H9 (cell line): ENCODE data around the gene CNOT4. TPM values are rescaled to one million over a fixed set of nuclear protein-coding genes. Genes with fewer than 3 reads are reported as not detected.

ENCODE experiments used
- DNase-seq: peaks from one replicate; pipeline ENCODE4 v3.0.0-alpha.2; 2017
- H2AFZ ChIP-seq: one replicate; pipeline ENCODE4 v1.6.1; 2013; ENCODE audit warnings: mild to moderate bottlenecking, low read length, control low read depth, moderate library complexity
- H2AK5ac ChIP-seq: 2 replicates; pipeline ENCODE4 v1.6.1; 2013; ENCODE audit warnings: low read length, control low read depth, mixed read lengths; ENCODE audit not compliant: insufficient read length
- H2BK120ac ChIP-seq: one replicate; pipeline ENCODE4 v1.6.1; 2013; ENCODE audit warnings: low read depth, mild to moderate bottlenecking, low read length, control low read depth, inconsistent platforms; ENCODE audit not compliant: poor library complexity, severe bottlenecking
- H2BK12ac ChIP-seq: 2 replicates; pipeline ENCODE4 v1.6.1; 2013; ENCODE audit warnings: low read length, control low read depth, mixed read lengths, low read depth; ENCODE audit not compliant: insufficient read length
- H2BK15ac ChIP-seq: 2 replicates; pipeline ENCODE4 v1.6.1; 2013; ENCODE audit warnings: low read depth, low read length, control low read depth
- H2BK20ac ChIP-seq: one replicate; pipeline ENCODE4 v1.6.1; 2013; ENCODE audit warnings: low read depth, mild to moderate bottlenecking, low read length, control low read depth, inconsistent platforms; ENCODE audit not compliant: poor library complexity, severe bottlenecking
- H2BK5ac ChIP-seq: 2 replicates; pipeline ENCODE4 v1.6.1; 2013; ENCODE audit warnings: low read length, control low read depth, mixed read lengths; ENCODE audit not compliant: insufficient read length
- H3K14ac ChIP-seq: 2 replicates; pipeline ENCODE4 v1.6.1; 2013; ENCODE audit warnings: low read length, control low read depth; ENCODE audit not compliant: insufficient read depth
- H3K18ac ChIP-seq: 2 replicates; pipeline ENCODE4 v1.6.1; 2013; ENCODE audit warnings: low read depth, mild to moderate bottlenecking, mixed read lengths, low read length, control low read depth; ENCODE audit not compliant: insufficient read length
- H3K23ac ChIP-seq: 2 replicates; pipeline ENCODE4 v1.6.1; 2013; ENCODE audit warnings: low read length, control low read depth, mixed read lengths, low read depth; ENCODE audit not compliant: insufficient read length
- H3K23me2 ChIP-seq: 2 replicates; pipeline ENCODE4 v1.6.1; 2013; ENCODE audit warnings: low read depth, mild to moderate bottlenecking, mixed read lengths, low read length, control low read depth; ENCODE audit not compliant: insufficient read length, poor library complexity, severe bottlenecking
- H3K27ac ChIP-seq: 2 replicates; pipeline ENCODE4 v1.5.1; 2013; ENCODE audit warnings: low read length, control low read depth, mixed read lengths, low read depth; ENCODE audit not compliant: insufficient read length
- H3K27me3 ChIP-seq: 2 replicates; pipeline ENCODE4 v1.6.1; 2013; ENCODE audit warnings: low read length, control low read depth, inconsistent platforms; ENCODE audit not compliant: insufficient read depth
- H3K4ac ChIP-seq: 2 replicates; pipeline ENCODE4 v1.6.1; 2013; ENCODE audit warnings: low read depth, mild to moderate bottlenecking, control low read depth, inconsistent platforms, low read length, moderate library complexity
- H3K4me1 ChIP-seq: 2 replicates; pipeline ENCODE4 v1.6.1; 2013; ENCODE audit warnings: low read length, control low read depth, inconsistent platforms; ENCODE audit not compliant: insufficient read depth
- H3K4me2 ChIP-seq: 2 replicates; pipeline ENCODE4 v1.6.1; 2013; ENCODE audit warnings: low read length, control low read depth, mixed read lengths; ENCODE audit not compliant: insufficient read length, insufficient read depth
- H3K56ac ChIP-seq: 2 replicates; pipeline ENCODE4 v1.6.1; 2013; ENCODE audit warnings: low read depth, mild to moderate bottlenecking, mixed read lengths, low read length, control low read depth; ENCODE audit not compliant: insufficient read length
- H3K79me1 ChIP-seq: 2 replicates; pipeline ENCODE4 v1.6.1; 2013; ENCODE audit warnings: low read depth, mild to moderate bottlenecking, moderate library complexity, low read length, control low read depth, inconsistent platforms; ENCODE audit not compliant: insufficient read depth, poor library complexity, severe bottlenecking
- H3K79me2 ChIP-seq: 2 replicates; pipeline ENCODE4 v1.6.1; 2013; ENCODE audit warnings: low read length, control low read depth, inconsistent platforms; ENCODE audit not compliant: insufficient read depth
- H3K9ac ChIP-seq: 2 replicates; pipeline ENCODE4 v1.6.1; 2013; ENCODE audit warnings: low read length, control low read depth, mixed read lengths; ENCODE audit not compliant: insufficient read length; ENCODE audit errors: extremely low read depth
- H3K9me3 ChIP-seq: one replicate; pipeline ENCODE4 v1.6.1; 2013; ENCODE audit warnings: low read depth, low read length, inconsistent platforms; ENCODE audit not compliant: control insufficient read depth
- H3T11ph ChIP-seq: one replicate; pipeline ENCODE4 v1.6.1; 2013; ENCODE audit warnings: mild to moderate bottlenecking, low read length, control low read depth, inconsistent platforms
- H4K20me1 ChIP-seq: one replicate; pipeline ENCODE4 v1.6.1; 2013; ENCODE audit not compliant: control insufficient read depth, insufficient read length, insufficient read depth
- H4K5ac ChIP-seq: 2 replicates; pipeline ENCODE4 v1.6.1; 2013; ENCODE audit warnings: low read depth, mild to moderate bottlenecking, mixed read lengths, low read length, control low read depth; ENCODE audit not compliant: insufficient read length
- H4K8ac ChIP-seq: replicated peaks from 2 replicates; pipeline ENCODE4 v1.6.1; 2013; ENCODE audit warnings: low read length, control low read depth, mixed read lengths, low read depth; ENCODE audit not compliant: insufficient read length
- H4K91ac ChIP-seq: 2 replicates; pipeline ENCODE4 v1.6.1; 2013; ENCODE audit warnings: low read depth, mild to moderate bottlenecking, moderate library complexity, mixed read lengths, low read length, control low read depth; ENCODE audit not compliant: insufficient read length
- H3K27ac Mint-ChIP-seq, 3 experiments: 2 replicates in 2 of 3; 3 replicates in 1 of 3; pipeline ENCODE4 v1.8.0; 2020 to 2021; ENCODE audit warnings: mixed read lengths in 3 of 3, mild to moderate bottlenecking in 1 of 3, moderate library complexity in 1 of 3
- H3K27me3 Mint-ChIP-seq: 2 replicates; pipeline ENCODE4 v1.8.0; 2021; ENCODE audit warnings: low read depth, mild to moderate bottlenecking, moderate library complexity, mixed read lengths
- H3K36me3 Mint-ChIP-seq, 3 experiments: 2 replicates in 2 of 3; 3 replicates in 1 of 3; pipeline ENCODE4 v1.8.0; 2020 to 2021; ENCODE audit warnings: low read depth in 3 of 3, mixed read lengths in 3 of 3; ENCODE audit not compliant: insufficient read depth in 1 of 3
- H3K4me1 Mint-ChIP-seq, 2 experiments: 2 replicates each; pipeline ENCODE4 v1.8.0; 2020; ENCODE audit warnings: mixed read lengths in 2 of 2
- H3K4me3 Mint-ChIP-seq, 2 experiments: 2 replicates in 1 of 2; 3 replicates in 1 of 2; pipeline ENCODE4 v1.8.0; 2020 to 2021; ENCODE audit warnings: mild to moderate bottlenecking in 2 of 2, mixed read lengths in 2 of 2, moderate library complexity in 1 of 2
- H3K9me3 Mint-ChIP-seq, 2 experiments: 2 replicates in 1 of 2; 3 replicates in 1 of 2; pipeline ENCODE4 v1.8.0; 2020; ENCODE audit warnings: mild to moderate bottlenecking in 2 of 2, mixed read lengths in 2 of 2, moderate library complexity in 1 of 2
- WGBS: extraction: QIAGEN DNeasy Blood & Tissue Kit; methylation state at CpG from one replicate; pipeline ENCODE4 v1.1.7; 2013; ENCODE audit warnings: missing lambda C conversion rate, low lambda C conversion rate, mixed read lengths; ENCODE audit not compliant: insufficient read length; ENCODE audit errors: extremely low coverage; 5-methylcytosine and 5-hydroxymethylcytosine counted together
- total RNA-seq: library from RNA; stranded (reverse); gene quantifications from 2 replicates; pipeline ENCODE4 v1.2.1, GENCODE V29; 2021
- TF ChIP-seq, protein P1 (sequence below): fragments of 200-600 bp; sonication (generic); conservative IDR thresholded peaks from 3 replicates; pipeline ENCODE4 v1.8.0; 2021; ENCODE audit warnings: antibody characterized with exemption, mild to moderate bottlenecking

Gene CNOT4
- total RNA-seq, 1 experiment from 2014 or later, result 27.4 TPM

GRCh38 chr7:135341049-135341448, 168.9 kb downstream of the CNOT4 start:
- Mint-ChIP-seq H3K27me3 (peaks cover 8% of the 10 kb centered on the region; the same call in 1 of the 2 replicates), H3K27ac (no peak overlapping the region), H3K36me3 (no peaks in the 10 kb centered on the region), H3K4me3 (no peak overlapping the region), H3K4me1 (peaks cover 0 to 2% of the 10 kb centered on the region in 2 experiments; a peak in 1 of 4 replicates), H3K9me3 (no peaks in the 10 kb centered on the region)
- Histone ChIP-seq H3K79me2 (no peaks in the 10 kb centered on the region), H3K56ac (no peak overlapping the region), H4K5ac (no peak overlapping the region), H2BK5ac (no peak overlapping the region), H3K79me1 (no peaks in the 10 kb centered on the region), H2BK120ac (no peak overlapping the region), H3K23me2 (no peaks in the 10 kb centered on the region), H2BK15ac (no peak overlapping the region), H2BK12ac (no peak overlapping the region), H2AK5ac (no peak overlapping the region), H4K91ac (no peak overlapping the region), H4K20me1 (no peaks in the 10 kb centered on the region), H2AFZ (no peak overlapping the region), H2BK20ac (no peak overlapping the region), H3K4ac (no peak overlapping the region), H3K9ac (no peak overlapping the region), H3K4me1 (no peaks in the 10 kb centered on the region), H3K18ac (no peak overlapping the region), H3K23ac (no peak overlapping the region), H4K8ac (no peak overlapping the region), H3K27me3 (no peaks in the 10 kb centered on the region), H3K14ac (no peak overlapping the region), H3K4me2 (no peak overlapping the region), H3T11ph (no peak overlapping the region), H3K27ac (no peak overlapping the region), H3K9me3 (no peaks in the 10 kb centered on the region)
- DNase-seq, result peak; percentile 48
- TF ChIP-seq, protein P1, sequence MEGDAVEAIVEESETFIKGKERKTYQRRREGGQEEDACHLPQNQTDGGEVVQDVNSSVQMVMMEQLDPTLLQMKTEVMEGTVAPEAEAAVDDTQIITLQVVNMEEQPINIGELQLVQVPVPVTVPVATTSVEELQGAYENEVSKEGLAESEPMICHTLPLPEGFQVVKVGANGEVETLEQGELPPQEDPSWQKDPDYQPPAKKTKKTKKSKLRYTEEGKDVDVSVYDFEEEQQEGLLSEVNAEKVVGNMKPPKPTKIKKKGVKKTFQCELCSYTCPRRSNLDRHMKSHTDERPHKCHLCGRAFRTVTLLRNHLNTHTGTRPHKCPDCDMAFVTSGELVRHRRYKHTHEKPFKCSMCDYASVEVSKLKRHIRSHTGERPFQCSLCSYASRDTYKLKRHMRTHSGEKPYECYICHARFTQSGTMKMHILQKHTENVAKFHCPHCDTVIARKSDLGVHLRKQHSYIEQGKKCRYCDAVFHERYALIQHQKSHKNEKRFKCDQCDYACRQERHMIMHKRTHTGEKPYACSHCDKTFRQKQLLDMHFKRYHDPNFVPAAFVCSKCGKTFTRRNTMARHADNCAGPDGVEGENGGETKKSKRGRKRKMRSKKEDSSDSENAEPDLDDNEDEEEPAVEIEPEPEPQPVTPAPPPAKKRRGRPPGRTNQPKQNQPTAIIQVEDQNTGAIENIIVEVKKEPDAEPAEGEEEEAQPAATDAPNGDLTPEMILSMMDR, result peak; percentile 21; the same call in 2 of the 3 replicates
- no CpG with 5 or more reads among the region's 5 CpGs for WGBS
